ENCODE data around the gene LLGL2.

GRCh38 chr17:75498726-75499213 lies 26.7 kb upstream of the LLGL2 start:
- no peak for TF ChIP-seq POLR2A (IDR thresholded peaks at IDR 0.05)
- no peak for TF ChIP-seq CTCF (IDR thresholded peaks at IDR 0.05)
